Neural cell (in vitro differentiated cells): ENCODE data around the gene CTRB1. TPM values are rescaled to one million over a fixed set of nuclear protein-coding genes. Genes with fewer than 3 reads are reported as not detected.
"Not testable (repeated sequence)": the region's sequence is repeated elsewhere in the genome, so short reads cannot be mapped to it uniquely, and the experiment has no call there.

ENCODE experiments used
- H2AFZ ChIP-seq: fragments of 200-600, 300-800 bp; sonication (generic), shearing (Covaris generic); 2 replicates; pipeline ENCODE4 v1.6.0; 2014; ENCODE audit warnings: low read depth, mild to moderate bottlenecking, antibody characterized with exemption, low read length, moderate library complexity
- H3F3A ChIP-seq: fragments of 200-600 bp; shearing (Covaris generic); 2 replicates; pipeline ENCODE4 v1.6.1; 2016; ENCODE audit warnings: mild to moderate bottlenecking, moderate library complexity, mixed read lengths, antibody characterized with exemption, low read length; ENCODE audit not compliant: insufficient read depth, poor library complexity, severe bottlenecking
- H3K27ac ChIP-seq: fragments of 200-600, 300-800 bp; sonication (generic), shearing (Covaris generic); 2 replicates; pipeline ENCODE4 v1.5.1; 2014; ENCODE audit warnings: mild to moderate bottlenecking, low read length, moderate library complexity
- H3K27me3 ChIP-seq: fragments of 300-800, 200-600 bp; sonication (generic), shearing (Covaris generic); 2 replicates; pipeline ENCODE4 v1.6.0; 2014; ENCODE audit warnings: mild to moderate bottlenecking, low read depth, low read length, moderate library complexity; ENCODE audit not compliant: insufficient read depth
- H3K36me3 ChIP-seq: fragments of 300-800, 200-600 bp; sonication (generic), shearing (Covaris generic); 2 replicates; pipeline ENCODE4 v1.5.1; 2014; ENCODE audit warnings: mild to moderate bottlenecking, antibody characterized with exemption, low read length, moderate library complexity; ENCODE audit not compliant: insufficient read depth
- H3K4me2 ChIP-seq: fragments of 300-800, 200-600 bp; sonication (generic), shearing (Covaris generic); 2 replicates; pipeline ENCODE4 v1.6.0; 2014; ENCODE audit warnings: mild to moderate bottlenecking, low read length
- H3K4me3 ChIP-seq: fragments of 300-800, 200-600 bp; sonication (generic), shearing (Covaris generic); 2 replicates; pipeline ENCODE4 v1.5.1; 2014; ENCODE audit warnings: mild to moderate bottlenecking, low read length, moderate library complexity
- H3K79me2 ChIP-seq: fragments of 200-600 bp; shearing (Covaris generic); replicated peaks from 2 replicates; pipeline ENCODE4 v1.6.0; 2014; ENCODE audit warnings: mild to moderate bottlenecking, low read length, moderate library complexity; ENCODE audit not compliant: insufficient read depth
- H3K9ac ChIP-seq: fragments of 300-800, 200-600 bp; sonication (generic), shearing (Covaris generic); 2 replicates; pipeline ENCODE4 v1.6.1; 2016; ENCODE audit warnings: mild to moderate bottlenecking, low read length, mixed read lengths
- H3K9me2 ChIP-seq: fragments of 200-600 bp; shearing (Covaris generic); 2 replicates; pipeline ENCODE4 v1.6.1; 2016; ENCODE audit warnings: mild to moderate bottlenecking, low read length, mixed read lengths; ENCODE audit not compliant: insufficient read depth
- H3K9me3 ChIP-seq: fragments of 200-600, 300-800 bp; sonication (generic), shearing (Covaris generic); 2 replicates; pipeline ENCODE4 v1.6.1; 2016; ENCODE audit warnings: mild to moderate bottlenecking, mixed run types, low read length, moderate library complexity, mixed read lengths
- H4K20me1 ChIP-seq: fragments of 200-600 bp; shearing (Covaris generic); 2 replicates; pipeline ENCODE4 v1.6.1; 2016; ENCODE audit warnings: mild to moderate bottlenecking, mixed run types; ENCODE audit not compliant: insufficient read depth
- CTCF ChIP-seq: fragments of 450-650 bp; IDR thresholded peaks from 2 replicates; pipeline ENCODE4 v1.5.1; 2014; ENCODE audit warnings: antibody characterized with exemption, mild to moderate bottlenecking, moderate library complexity; ENCODE audit not compliant: poor library complexity, severe bottlenecking
- EP300 ChIP-seq: fragments of 450-650 bp; conservative IDR thresholded peaks from 2 replicates; pipeline ENCODE4 v1.6.1; 2014; ENCODE audit warnings: antibody characterized with exemption, mild to moderate bottlenecking, moderate library complexity; ENCODE audit not compliant: poor library complexity, severe bottlenecking
- EZH2 ChIP-seq: fragments of 200-600, 300-800 bp; shearing (Covaris generic), sonication (generic); IDR thresholded peaks from 2 replicates; pipeline ENCODE4 v1.6.1; 2014; ENCODE audit warnings: antibody characterized with exemption, low read length, borderline replicate concordance, mild to moderate bottlenecking; ENCODE audit not compliant: insufficient read depth, poor library complexity, severe bottlenecking
- MXI1 ChIP-seq: fragments of 450-650 bp; conservative IDR thresholded peaks from 2 replicates; pipeline ENCODE4 v1.6.1; 2014; ENCODE audit warnings: antibody characterized with exemption, mild to moderate bottlenecking; ENCODE audit not compliant: poor library complexity, severe bottlenecking
- POLR2AphosphoS5 ChIP-seq: IDR thresholded peaks from 2 replicates; pipeline ENCODE4 v1.6.1; 2012
- RAD21 ChIP-seq: fragments of 450-650 bp; conservative IDR thresholded peaks from 2 replicates; pipeline ENCODE4 v1.6.1; 2014; ENCODE audit warnings: antibody characterized with exemption, mild to moderate bottlenecking, moderate library complexity
- REST ChIP-seq: IDR thresholded peaks from 2 replicates; pipeline ENCODE4 v1.6.1; 2012; ENCODE audit warnings: borderline replicate concordance
- SMC3 ChIP-seq: fragments of 450-650 bp; conservative IDR thresholded peaks from 2 replicates; pipeline ENCODE4 v1.6.1; 2014; ENCODE audit warnings: antibody characterized with exemption, mild to moderate bottlenecking, moderate library complexity; ENCODE audit not compliant: poor library complexity
- TAF1 ChIP-seq: IDR thresholded peaks from 2 replicates; pipeline ENCODE4 v1.6.1; 2012; ENCODE audit warnings: low read depth
- polyA plus RNA-seq: library from polyadenylated mRNA; depleted of rRNA; stranded (reverse); fragments of >200 nt; gene quantifications from 2 replicates; pipeline ENCODE4 v1.2.3, GENCODE V29; 2014

The CTRB1 gene
- polyA plus RNA-seq, 1 donor from 2014 or later, result not detected

GRCh38 chr16:75219838-75220237 lies 1.1 kb downstream of the CTRB1 start:
- Histone ChIP-seq H3K79me2 (no peaks in the 10 kb centered on the region), H3K36me3 (no peaks in the 10 kb centered on the region), H3K27me3 (no peaks in the 10 kb centered on the region), H3K4me2 (no peak overlapping the region), H3K4me3 (no peak overlapping the region), H4K20me1 (no peaks in the 10 kb centered on the region), H3K27ac (no peak overlapping the region), H3K9ac (no peak overlapping the region), H3K9me3 (no peaks in the 10 kb centered on the region), H2AFZ (no peak overlapping the region), H3K9me2 (no peaks in the 10 kb centered on the region), H3F3A (no peaks in the 10 kb centered on the region)
- no peak for TF ChIP-seq CTCF
- TF ChIP-seq SMC3, result no peak
- TF ChIP-seq POLR2AphosphoS5, result no peak
- TF ChIP-seq RAD21, result no peak
- no peak for TF ChIP-seq TAF1
- no peak for TF ChIP-seq REST
- TF ChIP-seq EP300, result no peak
- TF ChIP-seq EZH2, result no peak
- TF ChIP-seq MXI1, result no peak

- TF ChIP-seq SMC3, result no peak
- TF ChIP-seq RAD21, result no peak
- no peak for TF ChIP-seq MXI1
- TF ChIP-seq TAF1, result no peak
- no peak for TF ChIP-seq CTCF
- TF ChIP-seq REST, result no peak
- TF ChIP-seq POLR2AphosphoS5, result no peak
- no peak for TF ChIP-seq EZH2
- no peak for TF ChIP-seq EP300
- Histone ChIP-seq H3K4me3 (no peak overlapping the region), H3K9ac (no peak overlapping the region), H3K4me2 (no peak overlapping the region), H3K79me2 (no peaks in the 10 kb centered on the region), H3F3A (no peaks in the 10 kb centered on the region), H2AFZ (no peak overlapping the region), H3K27ac (no peak overlapping the region), H3K36me3 (no peaks in the 10 kb centered on the region), H4K20me1 (no peaks in the 10 kb centered on the region), H3K27me3 (no peaks in the 10 kb centered on the region), H3K9me3 (no peaks in the 10 kb centered on the region), H3K9me2 (no peaks in the 10 kb centered on the region)
Measured at GRCh38 chr16:75222271-75222783, 3.5 kb downstream of the CTRB1 start.

DNA sequence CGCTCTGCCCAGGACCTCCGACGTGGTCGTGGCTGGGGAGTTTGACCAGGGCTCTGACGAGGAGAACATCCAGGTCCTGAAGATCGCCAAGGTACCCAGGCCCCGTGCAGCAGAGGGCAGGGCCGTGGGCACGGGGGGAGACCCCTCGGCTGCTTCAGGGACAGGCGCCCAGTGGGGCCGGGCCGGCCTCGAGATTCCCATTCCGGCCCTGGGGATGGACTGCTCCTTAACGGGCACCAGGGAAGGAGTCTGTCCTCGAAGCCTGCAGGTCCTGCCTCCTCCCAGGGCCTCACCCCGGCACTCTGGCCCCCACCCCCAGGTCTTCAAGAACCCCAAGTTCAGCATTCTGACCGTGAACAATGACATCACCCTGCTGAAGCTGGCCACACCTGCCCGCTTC lies 4.3 kb downstream of the CTRB1 start:
- H3K9me2 ChIP-seq, H3K79me2 ChIP-seq, H3K9me3 ChIP-seq, H3K4me2 ChIP-seq, H3K4me3 ChIP-seq, H3K27me3 ChIP-seq, H3K27ac ChIP-seq, H3K9ac ChIP-seq, H4K20me1 ChIP-seq, H3K36me3 ChIP-seq, H3F3A ChIP-seq, H2AFZ ChIP-seq: not testable (repeated sequence)
